GM21786 (cell line): ENCODE measurements around the gene ATG13.

ENCODE experiments used
- ATAC-seq: cut with Tn5 transposase; IDR thresholded peaks from one replicate; pipeline ENCODE4 v1.9.1; 2021; ENCODE audit not compliant: unreplicated experiment

Gene ATG13

GRCh38 chr11:46722566-46723358, 105.4 kb downstream of the ATG13 start:
- ATAC-seq: no peak

- no peak for ATAC-seq
These were observed 106.0 kb downstream of the ATG13 start for GRCh38 chr11:46723359-46723680.

DNA sequence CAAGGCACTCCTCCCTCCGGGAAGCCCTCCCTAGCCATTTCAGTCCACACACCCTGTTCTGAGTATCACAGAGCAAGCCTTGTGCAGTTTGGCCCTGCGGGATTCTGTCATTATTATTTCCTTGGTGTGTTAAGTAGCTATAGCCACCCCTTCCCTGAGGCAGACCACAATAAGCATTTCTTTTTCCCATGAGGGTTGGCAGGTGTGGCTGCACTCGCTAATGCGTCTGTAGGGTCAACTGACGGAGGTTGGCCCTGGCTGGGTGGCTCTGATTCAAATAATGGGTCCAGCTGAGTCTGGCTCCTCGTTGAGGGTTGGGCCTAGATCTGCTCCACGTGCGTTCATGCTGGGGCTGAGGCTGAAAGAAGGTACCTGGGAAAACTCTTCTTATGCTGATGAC, 106.7 kb downstream of the ATG13 start:
- no peak for ATAC-seq
